ENCODE measurements around the gene LRRC18. TPM values are rescaled to one million over a fixed set of nuclear protein-coding genes. Genes with fewer than 3 reads are reported as not detected.

LRRC18 gene
- total RNA-seq, 2 donors from 2014 or later = not detected

GRCh38 chr10:48941427-48942075, 1.9 kb upstream of the LRRC18 start:
- no peak for ATAC-seq (ENCODE audit: insufficient number of reproducible peaks, low FRiP score, low read depth)
- Histone ChIP-seq H3K36me3 (no peaks in the 10 kb centered on the region), H3K4me3 (no peak overlapping the region), H3K27me3 (replicated peaks; ENCODE audit: insufficient read depth) (no peaks in the 10 kb centered on the region), H3K4me1 (ENCODE audit: control insufficient read depth in 1 of 2, low read depth in 2 of 2) (peaks cover 0 to 9% of the 10 kb centered on the region in 2 donors), H3K27ac (no peak overlapping the region), H3K9me3 (no peaks in the 10 kb centered on the region)
- no peak for DNase-seq (ENCODE audit: low spot score)
- TF ChIP-seq CTCF (IDR thresholded peaks at IDR 0.05) = no peak

- DNase-seq (ENCODE audit: low spot score) (no peak), ATAC-seq (ENCODE audit: insufficient number of reproducible peaks, low FRiP score, low read depth) (no peak)
- peaks cover 0 to 3% of the 10 kb centered on the region in 2 donors for H3K4me1 ChIP-seq (ENCODE audit: control insufficient read depth in 1 of 2, low read depth in 2 of 2)
- no peaks in the 10 kb centered on the region for H3K27me3 ChIP-seq (replicated peaks; ENCODE audit: insufficient read depth)
- no peak overlapping the region for H3K27ac ChIP-seq
- no peak for TF ChIP-seq CTCF (IDR thresholded peaks at IDR 0.05)
- no peak overlapping the region for H3K4me3 ChIP-seq
- H3K9me3 ChIP-seq = no peaks in the 10 kb centered on the region
- no peaks in the 10 kb centered on the region for H3K36me3 ChIP-seq
Observed at GRCh38 chr10:48940958-48941357, 1.3 kb upstream of the LRRC18 start.

- H3K4me1 ChIP-seq (ENCODE audit: control insufficient read depth in 1 of 2, low read depth in 2 of 2) = no peaks in the 10 kb centered on the region
- ATAC-seq (ENCODE audit: insufficient number of reproducible peaks, low FRiP score, low read depth) (no peak), DNase-seq (ENCODE audit: low spot score) (no peak)
- H3K4me3 ChIP-seq = no peak overlapping the region
- no peaks in the 10 kb centered on the region for H3K36me3 ChIP-seq
- no peaks in the 10 kb centered on the region for H3K9me3 ChIP-seq
- no peak overlapping the region for H3K27ac ChIP-seq
- no peaks in the 10 kb centered on the region for H3K27me3 ChIP-seq (replicated peaks; ENCODE audit: insufficient read depth)
- no peak for TF ChIP-seq CTCF (IDR thresholded peaks at IDR 0.05)
Observed at GRCh38 chr10:48940372-48940771, 732 bp upstream of the LRRC18 start.

GRCh38 chr10:48938990-48939536, 577 bp downstream of the LRRC18 start:
- Histone ChIP-seq H3K36me3 (no peaks in the 10 kb centered on the region), H3K4me3 (no peak overlapping the region), H3K27ac (no peak overlapping the region), H3K4me1 (ENCODE audit: control insufficient read depth in 1 of 2, low read depth in 2 of 2) (no peaks in the 10 kb centered on the region), H3K27me3 (replicated peaks; ENCODE audit: insufficient read depth) (no peaks in the 10 kb centered on the region), H3K9me3 (no peaks in the 10 kb centered on the region)
- TF ChIP-seq CTCF (IDR thresholded peaks at IDR 0.05) = no peak
- DNase-seq (ENCODE audit: low spot score) = no peak
- no peak for ATAC-seq (ENCODE audit: insufficient number of reproducible peaks, low FRiP score, low read depth)

GRCh38 chr10:48938281-48938680, 1.4 kb downstream of the LRRC18 start:
- Histone ChIP-seq H3K9me3 (no peaks in the 10 kb centered on the region), H3K27ac (no peak overlapping the region), H3K27me3 (replicated peaks; ENCODE audit: insufficient read depth) (no peaks in the 10 kb centered on the region), H3K4me3 (no peak overlapping the region), H3K4me1 (ENCODE audit: control insufficient read depth in 1 of 2, low read depth in 2 of 2) (no peaks in the 10 kb centered on the region), H3K36me3 (no peaks in the 10 kb centered on the region)
- DNase-seq (ENCODE audit: low spot score) (no peak), ATAC-seq (ENCODE audit: insufficient number of reproducible peaks, low FRiP score, low read depth) (no peak)
- no peak for TF ChIP-seq CTCF (IDR thresholded peaks at IDR 0.05)

All from thoracic aorta (tissue), 2 donors.